GM19455 (cell line): Measurements from ENCODE around the gene AGFG1.
"Not testable (repeated sequence)": the region's sequence is repeated elsewhere in the genome, so short reads cannot be mapped to it uniquely, and the experiment has no call there.

ENCODE experiments used
- ATAC-seq: cut with Tn5 transposase; IDR thresholded peaks from one replicate; pipeline ENCODE4 v1.9.1; 2021; ENCODE audit not compliant: unreplicated experiment

AGFG1 gene

DNA sequence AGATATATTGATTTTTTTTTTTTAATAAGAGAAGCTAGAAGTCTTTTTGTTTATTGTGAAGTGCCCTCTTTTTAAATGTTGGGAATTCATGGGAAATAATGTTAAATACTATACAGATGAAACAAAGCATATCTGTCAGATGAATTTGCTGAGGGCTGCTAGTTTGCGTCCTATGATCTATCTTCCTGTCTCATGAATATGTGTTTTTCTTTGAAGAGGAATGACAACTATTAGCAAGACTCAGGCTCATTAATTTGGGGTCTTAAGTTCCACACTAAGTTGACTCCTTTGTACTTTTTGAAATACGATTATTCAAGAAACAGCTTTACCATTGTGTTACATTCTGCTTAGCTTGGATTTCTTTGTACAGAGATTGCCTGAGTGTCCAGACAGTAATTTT is 57.9 kb downstream of the AGFG1 start:
- no peak for ATAC-seq

- ATAC-seq = peak; percentile 84
Measured at GRCh38 chr2:227534714-227535113, 62.8 kb downstream of the AGFG1 start.

- ATAC-seq = no peak
Measured at GRCh38 chr2:227536445-227536844, 64.5 kb downstream of the AGFG1 start.

- ATAC-seq = no peak
Measured at GRCh38 chr2:227539465-227539956, 67.6 kb downstream of the AGFG1 start.

- ATAC-seq = not testable (repeated sequence)
Measured at GRCh38 chr2:227540352-227540751, 68.4 kb downstream of the AGFG1 start.

DNA sequence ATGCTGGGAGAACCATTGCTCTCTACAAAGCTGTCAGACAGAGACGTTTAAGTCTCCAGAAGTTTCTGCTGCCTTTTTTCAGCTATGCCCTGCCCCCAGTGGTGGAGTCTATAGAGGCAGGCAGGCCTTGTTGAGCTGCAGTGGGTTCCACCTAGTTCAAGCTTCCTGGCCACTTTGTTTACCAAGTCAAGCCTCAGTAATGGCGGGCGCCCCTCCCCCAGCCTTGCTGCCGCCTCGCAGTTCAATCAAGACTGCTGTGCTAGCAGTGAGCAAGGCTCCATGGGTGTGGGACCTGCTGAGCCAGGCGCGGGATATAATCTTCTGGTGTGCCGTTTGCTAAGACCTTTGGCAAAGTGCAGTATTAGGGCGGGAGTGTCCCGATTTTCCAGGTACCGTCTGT is 74.0 kb downstream of the AGFG1 start:
- ATAC-seq = no peak

GRCh38 chr2:227551836-227552235 is 79.9 kb downstream of the AGFG1 start:
- no peak for ATAC-seq

DNA sequence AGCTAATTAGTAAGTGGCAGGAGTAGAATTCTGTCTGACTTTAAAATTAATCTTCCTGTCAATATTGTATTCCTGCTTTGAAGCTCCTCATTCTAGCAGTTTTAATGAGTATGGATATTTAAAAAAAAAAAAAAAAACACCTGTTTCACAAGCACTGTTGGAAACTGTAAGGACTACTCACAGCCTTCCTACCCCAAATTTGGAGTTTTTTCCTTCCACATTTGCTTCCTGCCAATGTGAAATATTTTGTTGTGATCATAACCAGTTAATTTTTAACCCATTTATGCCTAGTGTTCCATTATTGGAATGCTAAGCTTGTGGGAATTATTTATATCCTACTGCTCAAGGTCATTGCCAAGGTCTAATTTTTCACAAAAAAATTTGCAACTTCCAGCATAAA is 90.6 kb downstream of the AGFG1 start:
- no peak for ATAC-seq

- ATAC-seq = no peak
Measured at GRCh38 chr2:227565080-227565479, 93.1 kb downstream of the AGFG1 start.

- ATAC-seq = no peak
Measured at GRCh38 chr2:227566012-227566411, 94.1 kb downstream of the AGFG1 start.

- ATAC-seq = no peak
Measured at GRCh38 chr2:227568852-227569169, 96.9 kb downstream of the AGFG1 start.

DNA sequence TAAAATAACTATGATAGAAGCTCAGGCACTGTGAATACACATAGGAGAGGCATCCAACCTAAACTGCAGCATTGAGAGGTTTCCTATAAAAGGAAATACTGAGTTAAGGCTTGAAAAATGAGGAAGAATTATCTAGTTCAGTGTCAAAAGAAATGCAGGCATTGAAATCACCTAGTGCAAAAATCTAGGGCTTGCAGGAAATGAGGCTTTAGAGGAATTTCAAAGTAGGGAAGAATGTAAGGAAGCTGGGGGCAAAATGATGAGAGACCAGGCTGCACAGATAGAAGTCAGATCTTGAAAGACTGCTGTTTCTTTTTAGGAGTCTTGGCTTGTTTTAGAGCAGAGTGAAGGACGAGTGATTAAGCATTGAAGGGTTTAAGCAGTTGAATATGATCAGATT is 98.7 kb downstream of the AGFG1 start:
- no peak for ATAC-seq

DNA sequence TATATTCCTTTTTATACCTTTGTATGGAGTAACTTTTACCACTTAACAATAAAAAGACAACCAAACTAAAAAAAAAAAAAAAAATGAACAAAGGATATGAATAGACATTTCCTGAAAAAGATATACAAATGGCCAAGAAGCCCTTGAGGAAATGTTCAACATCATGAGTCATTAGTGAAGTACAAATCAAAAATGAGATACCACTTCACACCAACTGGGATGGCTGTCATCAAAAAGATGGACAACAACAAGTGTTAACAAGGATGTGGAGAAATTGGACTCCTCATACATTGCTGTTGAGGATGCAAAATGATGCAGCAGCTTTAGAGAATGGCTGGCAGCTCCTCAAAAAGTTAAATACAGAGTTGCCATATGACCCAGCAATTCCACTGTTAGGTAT is 104.2 kb downstream of the AGFG1 start:
- no peak for ATAC-seq

DNA sequence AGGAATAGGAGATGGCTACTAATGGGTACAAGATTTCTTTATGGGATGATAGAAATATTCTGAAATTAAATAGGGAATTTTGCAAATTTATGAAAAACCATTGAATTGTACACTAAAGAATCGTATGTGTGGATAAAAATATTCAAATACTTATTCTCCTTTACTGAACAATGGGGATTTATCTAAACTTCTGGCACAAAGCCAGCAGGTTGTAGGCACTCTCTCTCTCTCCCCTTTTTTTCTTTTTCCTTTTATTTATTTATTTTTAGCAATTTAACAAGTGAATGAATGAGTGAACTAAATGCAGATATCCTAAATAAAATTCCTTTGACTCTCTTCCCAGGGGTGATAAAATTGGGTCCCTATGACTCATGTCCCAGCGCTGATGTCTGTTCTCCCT is 104.9 kb downstream of the AGFG1 start:
- ATAC-seq = no peak

DNA sequence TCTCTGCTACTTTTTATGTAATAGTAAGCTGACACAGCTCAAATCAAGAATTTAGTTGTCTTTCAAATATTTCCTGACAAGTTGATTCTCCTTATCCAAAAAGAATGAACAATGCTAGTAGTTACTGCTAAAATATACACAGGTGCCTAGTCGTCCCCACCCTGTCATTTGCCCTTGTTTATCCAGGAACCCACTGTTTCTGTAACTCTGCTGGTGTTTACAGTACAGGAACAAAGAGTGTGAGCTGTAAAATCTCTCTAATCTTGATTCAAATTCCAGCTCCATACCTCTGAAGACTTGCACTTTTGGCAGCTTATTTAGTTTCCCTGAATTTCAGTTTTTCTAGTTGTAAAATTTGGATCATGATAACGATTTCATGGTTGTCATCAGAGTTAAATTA is 105.6 kb downstream of the AGFG1 start:
- ATAC-seq = no peak

- no peak for ATAC-seq
Measured at GRCh38 chr2:227578642-227579041, 106.7 kb downstream of the AGFG1 start.

- ATAC-seq = no peak
Measured at GRCh38 chr2:227579791-227580190, 107.8 kb downstream of the AGFG1 start.

DNA sequence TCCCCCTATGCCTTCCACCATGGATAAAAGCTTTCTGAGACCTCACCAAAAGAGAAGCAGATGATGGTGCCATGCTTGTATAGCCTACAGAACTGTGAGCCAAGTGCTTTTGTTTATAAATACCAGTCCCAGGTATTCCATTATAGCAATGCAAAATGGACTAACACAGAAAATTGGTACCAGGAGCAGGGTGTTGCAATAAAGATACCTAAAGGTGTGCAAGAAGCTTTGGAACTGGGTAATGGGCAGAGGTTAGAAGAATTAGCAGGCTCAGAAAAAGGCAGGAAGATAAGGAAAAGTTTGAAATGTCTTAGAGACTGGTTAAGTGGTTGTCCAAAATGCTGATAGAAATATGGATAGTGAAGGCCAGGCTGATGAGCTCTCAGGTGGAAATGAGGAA is 110.4 kb downstream of the AGFG1 start:
- ATAC-seq = no peak

DNA sequence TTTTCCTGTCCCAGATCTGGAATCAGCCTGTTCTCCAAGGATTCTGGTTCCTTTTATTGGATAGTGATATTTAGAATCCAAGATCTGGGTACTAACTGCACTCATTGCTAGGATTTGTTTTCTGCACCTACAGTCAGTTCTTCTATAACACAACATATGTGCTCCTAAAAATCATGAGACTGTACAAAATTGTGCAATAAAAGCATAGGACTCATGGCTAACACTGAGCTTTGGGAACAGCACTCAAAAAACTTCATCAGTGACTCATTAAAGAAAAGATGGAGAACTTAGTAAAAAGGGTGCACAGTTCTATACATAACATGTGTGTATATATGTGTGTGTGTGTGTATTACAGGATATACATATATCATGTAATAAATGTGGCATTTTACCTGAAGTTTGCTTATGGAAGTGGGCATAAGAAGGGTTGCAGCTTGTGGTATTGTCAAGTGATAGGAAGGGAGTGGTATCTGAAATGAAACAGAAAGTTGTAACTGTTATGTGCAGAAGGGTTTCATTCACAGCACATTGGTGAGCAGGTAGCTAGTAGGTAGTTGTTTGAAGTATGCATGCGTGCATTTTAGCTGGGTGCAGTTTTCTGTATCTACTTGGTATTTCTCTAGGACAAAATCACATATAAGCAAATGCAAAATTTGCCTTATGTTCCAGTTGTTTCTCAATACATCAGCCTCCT is 120.9 kb downstream of the AGFG1 start:
- ATAC-seq = peak; percentile 84

DNA sequence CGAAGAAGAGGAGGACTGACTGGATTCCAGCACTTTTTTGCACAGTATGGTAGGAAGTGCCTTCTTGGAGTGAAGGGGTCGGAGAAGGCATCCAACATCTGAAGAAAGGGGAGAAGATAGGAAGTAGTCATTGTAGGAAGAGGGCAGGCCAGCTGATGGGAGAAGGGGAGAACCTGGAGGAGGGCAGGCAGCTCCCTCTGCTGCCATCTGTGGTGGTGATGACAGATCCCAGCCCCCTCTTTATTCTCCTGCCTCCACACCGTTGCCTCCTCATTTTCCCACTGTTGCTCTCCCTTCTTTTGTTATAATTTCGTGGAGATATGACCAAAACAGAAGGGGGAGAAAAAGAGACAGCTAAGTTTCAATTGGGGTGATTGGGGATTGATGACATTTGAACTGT is 123.8 kb downstream of the AGFG1 start:
- ATAC-seq = no peak

- no peak for ATAC-seq
Measured at GRCh38 chr2:227597036-227597435, 125.1 kb downstream of the AGFG1 start.

- ATAC-seq = no peak
Measured at GRCh38 chr2:227597998-227598397, 126.0 kb downstream of the AGFG1 start.

GRCh38 chr2:227598835-227599503 is 127.0 kb downstream of the AGFG1 start, which contains the start of gene SCYGR2:
TSS of gene SCYGR2 (plus strand) at chr2:227598893. CDS start at chr2:227598893, 0 bp downstream.
- ATAC-seq = not testable (repeated sequence)
